Fibroblast of mammary gland (primary cell): ENCODE measurements around the gene ARHGEF16.

ENCODE experiments used
- DNase-seq: peaks from one replicate; pipeline ENCODE4 v3.0.0-alpha.2; 2010; ENCODE audit warnings: low read depth
- H3K4me3 ChIP-seq: 2 replicates; pipeline ENCODE4 v1.5.1; 2011; ENCODE audit warnings: low read depth, mild to moderate bottlenecking, low read length, moderate library complexity; ENCODE audit not compliant: control insufficient read depth
- TF ChIP-seq, protein P1 (sequence below): conservative IDR thresholded peaks from 2 replicates; pipeline ENCODE4 v1.5.1; 2011; ENCODE audit warnings: low read depth, low read length, inconsistent platforms; ENCODE audit not compliant: control insufficient read depth, insufficient read depth

Gene ARHGEF16

DNA sequence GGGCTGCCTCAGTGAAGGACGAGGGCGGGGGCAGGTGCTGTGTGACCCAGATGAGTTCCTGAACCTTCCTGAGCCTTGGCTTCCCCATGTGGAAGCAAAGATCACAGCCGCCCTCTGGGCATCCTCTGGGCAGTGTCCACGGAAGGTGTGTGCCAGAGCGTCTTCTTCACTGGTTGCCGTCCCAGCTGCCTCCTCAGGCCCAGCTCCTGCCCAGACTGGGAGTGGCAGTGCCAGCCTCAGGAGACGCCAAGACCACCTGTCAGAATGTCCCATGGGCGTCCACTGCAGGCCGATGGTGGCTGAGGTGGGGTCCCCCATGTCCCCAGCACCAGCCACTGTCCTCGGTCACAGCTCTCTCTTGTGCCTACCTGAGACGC lies 10.2 kb downstream of the ARHGEF16 start:
- TF ChIP-seq, protein P1, sequence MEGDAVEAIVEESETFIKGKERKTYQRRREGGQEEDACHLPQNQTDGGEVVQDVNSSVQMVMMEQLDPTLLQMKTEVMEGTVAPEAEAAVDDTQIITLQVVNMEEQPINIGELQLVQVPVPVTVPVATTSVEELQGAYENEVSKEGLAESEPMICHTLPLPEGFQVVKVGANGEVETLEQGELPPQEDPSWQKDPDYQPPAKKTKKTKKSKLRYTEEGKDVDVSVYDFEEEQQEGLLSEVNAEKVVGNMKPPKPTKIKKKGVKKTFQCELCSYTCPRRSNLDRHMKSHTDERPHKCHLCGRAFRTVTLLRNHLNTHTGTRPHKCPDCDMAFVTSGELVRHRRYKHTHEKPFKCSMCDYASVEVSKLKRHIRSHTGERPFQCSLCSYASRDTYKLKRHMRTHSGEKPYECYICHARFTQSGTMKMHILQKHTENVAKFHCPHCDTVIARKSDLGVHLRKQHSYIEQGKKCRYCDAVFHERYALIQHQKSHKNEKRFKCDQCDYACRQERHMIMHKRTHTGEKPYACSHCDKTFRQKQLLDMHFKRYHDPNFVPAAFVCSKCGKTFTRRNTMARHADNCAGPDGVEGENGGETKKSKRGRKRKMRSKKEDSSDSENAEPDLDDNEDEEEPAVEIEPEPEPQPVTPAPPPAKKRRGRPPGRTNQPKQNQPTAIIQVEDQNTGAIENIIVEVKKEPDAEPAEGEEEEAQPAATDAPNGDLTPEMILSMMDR = no peak
- H3K4me3 ChIP-seq = no peak overlapping the region
- no peak for DNase-seq

DNA sequence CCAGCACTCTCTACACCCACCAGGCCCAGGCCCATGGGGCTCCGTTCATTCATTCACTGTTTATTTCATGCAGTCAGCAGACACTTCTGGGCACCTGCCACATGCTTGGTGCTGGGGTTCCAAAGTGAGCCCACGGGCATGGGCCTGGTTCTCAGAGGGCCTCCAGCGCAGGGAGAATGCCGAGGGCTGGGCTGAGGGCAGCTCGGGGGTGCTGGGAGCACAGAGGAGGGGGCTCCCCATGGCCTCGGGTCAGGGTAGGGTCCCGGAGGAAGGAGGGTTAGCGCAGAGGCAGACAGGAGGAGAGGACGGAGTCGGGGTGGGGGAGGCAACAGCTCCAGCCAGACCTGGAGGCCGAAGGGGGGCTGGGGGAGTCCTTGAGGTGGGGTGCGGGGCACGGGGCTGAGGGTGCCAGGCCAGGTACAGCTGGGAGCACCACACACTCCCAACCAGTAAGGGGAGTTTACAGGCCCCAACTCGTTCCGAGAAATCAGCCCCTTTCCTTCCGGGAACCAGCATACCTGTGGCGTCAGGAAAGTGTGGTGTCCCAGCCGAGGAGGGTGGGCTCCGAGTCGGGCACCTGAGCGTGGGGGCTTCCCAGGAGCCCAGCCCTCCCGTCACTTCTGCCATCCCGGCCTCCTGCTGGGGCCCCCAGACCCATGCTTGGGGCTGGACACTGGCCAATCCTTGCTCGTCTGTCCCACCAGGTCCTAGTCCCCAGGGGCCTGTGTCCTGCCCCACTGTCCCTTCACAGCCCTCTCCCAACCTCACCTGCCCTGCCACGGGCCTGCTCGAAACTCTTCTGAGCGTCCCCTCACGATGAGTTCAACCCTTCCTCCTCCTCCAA lies 10.8 kb downstream of the ARHGEF16 start:
- H3K4me3 ChIP-seq = no peak overlapping the region
- TF ChIP-seq, protein P1 = no peak
- no peak for DNase-seq

DNA sequence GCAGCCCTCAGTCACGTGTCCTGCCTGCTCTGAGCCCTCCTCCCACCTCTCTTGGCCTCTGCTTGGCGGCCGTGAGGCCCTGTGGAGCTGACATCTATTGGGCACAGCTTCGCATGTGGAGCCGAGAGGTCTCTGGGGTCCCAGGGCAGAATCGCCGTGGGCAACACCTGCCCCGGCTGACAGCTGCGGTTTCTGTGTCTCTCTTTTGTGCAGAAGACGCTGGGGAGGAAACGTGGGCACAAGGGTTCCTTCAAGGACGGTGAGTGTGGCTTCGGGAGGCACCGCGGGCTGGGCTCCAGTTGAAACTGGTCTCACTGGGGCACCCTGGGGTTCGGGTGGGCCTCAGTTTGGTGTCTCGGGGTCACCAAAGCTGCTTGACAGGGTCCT lies 11.5 kb downstream of the ARHGEF16 start:
- no peak overlapping the region for H3K4me3 ChIP-seq
- TF ChIP-seq, protein P1 = no peak
- no peak for DNase-seq

GRCh38 chr1:3466366-3467075 lies 12.1 kb downstream of the ARHGEF16 start:
- DNase-seq = no peak

GRCh38 chr1:3467096-3468036 lies 12.9 kb downstream of the ARHGEF16 start:
- TF ChIP-seq, protein P1 = no peak
- no peak overlapping the region for H3K4me3 ChIP-seq
- DNase-seq = no peak

More at GRCh38 chr1:3466366-3467075, 12.1 kb downstream of the ARHGEF16 start:
- TF ChIP-seq, protein P1 = no peak
- H3K4me3 ChIP-seq = no peak overlapping the region
